Measurements from ENCODE around the gene COL23A1. TPM values are rescaled to one million over a fixed set of nuclear protein-coding genes. Genes with fewer than 3 reads are reported as not detected.

The COL23A1 gene
- total RNA-seq, 1 donor from 2014 or later = 0.32 TPM

DNA sequence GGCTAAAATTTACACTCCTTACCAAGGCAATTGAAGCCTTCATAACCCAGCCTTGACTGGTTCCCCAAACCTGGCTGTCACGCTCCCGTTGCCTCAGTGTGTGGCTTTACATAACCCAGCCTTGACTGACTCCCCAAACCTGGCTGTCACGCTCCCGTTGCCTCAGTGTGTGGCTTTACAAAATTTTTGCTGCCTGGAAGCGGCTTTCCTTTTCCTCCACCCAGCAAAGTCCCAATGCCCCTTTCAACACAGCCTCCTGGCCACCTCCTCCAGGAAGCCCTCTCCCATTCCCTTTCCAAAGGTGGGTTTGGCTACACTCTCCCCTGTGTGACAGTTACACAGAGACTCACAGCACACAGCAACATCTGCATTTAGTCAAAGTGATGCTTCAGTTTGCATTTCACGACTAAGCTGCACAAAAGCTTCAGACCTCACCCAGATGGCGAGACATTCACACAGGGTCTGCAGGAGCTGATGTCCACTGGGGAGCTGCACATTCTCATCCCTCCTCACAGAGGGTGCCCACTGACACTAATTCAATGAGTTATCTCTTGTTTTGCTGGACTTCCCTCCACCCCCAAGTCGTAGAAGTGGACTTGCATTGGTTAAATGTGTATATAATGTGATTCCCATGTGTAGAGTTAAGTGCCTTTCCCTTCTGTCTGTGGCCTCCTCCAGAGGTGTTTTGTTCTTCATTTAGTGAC, 201.0 kb downstream of the COL23A1 start:
- no peak for ATAC-seq

DNA sequence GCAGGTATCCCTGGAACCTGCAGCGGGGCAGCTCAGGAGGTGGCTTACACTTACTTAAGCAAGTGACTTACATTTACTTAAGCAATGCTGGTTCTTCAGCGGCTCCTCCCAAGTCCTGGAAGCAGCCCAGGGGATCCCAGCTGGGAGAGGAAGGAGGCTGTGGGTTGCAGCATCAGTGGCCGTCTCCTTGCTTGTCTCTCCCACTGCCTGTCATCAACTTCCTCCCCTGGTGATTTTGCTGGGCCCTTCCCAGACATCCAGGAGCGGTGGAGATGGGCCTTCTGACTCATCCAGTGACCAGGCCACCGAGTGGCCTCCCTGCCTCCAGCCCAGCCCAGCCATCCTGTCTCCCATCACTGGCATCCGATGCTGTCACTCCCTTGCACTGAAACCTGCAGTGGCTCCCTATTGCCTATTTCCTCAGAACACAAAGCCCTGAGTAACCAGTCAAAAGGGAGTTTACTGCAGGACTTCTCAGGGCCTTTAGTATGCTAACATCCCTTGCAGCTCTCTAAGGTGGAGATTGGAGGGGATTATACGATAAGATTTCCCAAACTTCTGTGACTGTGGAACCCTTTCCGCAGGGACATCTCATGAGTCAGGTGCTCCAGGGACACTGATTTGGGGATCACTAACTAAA, 201.7 kb downstream of the COL23A1 start:
- no peak for ATAC-seq

DNA sequence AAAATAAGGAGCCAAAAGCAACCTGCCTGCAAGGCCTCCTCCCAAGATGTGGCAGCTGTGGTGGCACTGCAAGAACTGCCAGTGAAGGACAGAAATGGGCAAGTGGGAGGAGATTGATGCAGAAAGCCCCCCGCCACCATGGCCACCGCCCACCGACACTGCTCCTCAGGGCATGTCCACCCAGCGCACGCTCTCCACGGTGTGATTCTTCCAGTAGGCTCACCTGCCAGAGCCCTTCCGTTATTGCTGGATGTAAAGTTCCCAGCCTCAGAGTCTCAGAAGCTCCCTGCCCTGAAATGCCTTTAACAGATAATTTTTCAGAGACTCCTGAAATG, 202.4 kb downstream of the COL23A1 start:
- no peak for ATAC-seq

DNA sequence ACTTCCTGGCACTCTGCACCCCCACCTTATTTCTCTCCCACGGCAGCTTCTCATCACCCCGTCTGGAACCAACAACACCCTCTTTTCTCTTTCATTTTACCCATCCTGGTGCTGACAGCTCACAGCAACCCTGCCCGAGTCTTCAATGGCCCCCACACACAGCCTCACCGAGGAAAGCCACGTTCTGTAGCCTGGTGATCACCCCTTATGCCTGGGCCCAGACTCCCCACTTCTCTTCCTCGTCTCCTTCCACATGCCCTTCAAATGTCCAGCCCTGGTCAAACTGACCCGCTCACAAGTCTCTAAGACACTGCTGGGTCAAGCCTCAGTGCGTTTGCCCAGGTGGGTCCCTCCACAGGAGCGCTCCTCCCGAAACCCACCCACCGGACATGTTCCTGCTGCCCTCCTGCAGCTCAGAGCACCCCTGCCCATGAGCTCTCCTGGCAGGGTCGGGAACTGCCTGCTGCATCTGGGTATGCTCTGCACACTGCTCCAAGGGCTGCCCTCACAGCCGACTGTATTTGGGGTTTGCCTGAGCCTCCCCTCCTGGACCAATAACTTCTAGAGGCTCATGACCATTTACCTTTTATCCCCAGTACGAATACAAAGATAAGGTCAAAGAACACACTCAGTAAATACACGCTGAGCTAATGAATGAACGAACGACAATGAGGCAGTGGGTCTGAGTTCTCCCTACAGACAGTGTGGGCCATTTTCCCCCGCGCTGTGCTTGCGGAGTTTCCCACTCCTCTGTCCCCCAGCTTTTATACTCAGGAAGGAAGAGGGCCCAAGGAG, 202.9 kb downstream of the COL23A1 start:
- no peak for ATAC-seq

DNA sequence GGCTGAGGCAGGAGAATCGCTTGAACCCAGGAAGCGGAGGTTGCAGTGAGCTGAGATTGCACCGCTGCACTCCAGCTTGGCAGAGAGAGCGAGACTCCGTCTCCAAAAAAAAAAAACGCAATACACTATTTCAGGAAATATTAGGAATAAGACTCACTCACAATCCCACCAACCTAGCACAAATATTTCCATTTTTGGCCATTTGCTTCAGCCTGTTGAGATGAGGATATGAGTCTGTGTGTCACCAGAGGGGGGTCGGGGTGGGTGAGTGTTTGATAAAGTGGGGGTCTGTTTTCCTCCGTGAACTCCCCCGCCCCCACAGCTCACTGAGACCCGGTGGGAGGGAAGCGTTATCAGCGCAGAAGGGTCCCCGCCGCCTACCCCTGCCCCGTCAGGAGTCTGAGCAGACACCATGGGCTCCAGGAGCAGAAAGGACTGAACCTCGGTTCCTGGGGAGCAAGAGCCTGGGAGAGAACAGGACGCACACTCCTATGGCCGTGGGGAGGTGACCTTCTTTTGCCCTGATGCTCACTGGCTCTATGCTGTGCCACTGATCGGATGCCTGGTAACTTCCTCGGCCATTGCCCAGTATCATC, 203.8 kb downstream of the COL23A1 start:
- ATAC-seq = no peak

DNA sequence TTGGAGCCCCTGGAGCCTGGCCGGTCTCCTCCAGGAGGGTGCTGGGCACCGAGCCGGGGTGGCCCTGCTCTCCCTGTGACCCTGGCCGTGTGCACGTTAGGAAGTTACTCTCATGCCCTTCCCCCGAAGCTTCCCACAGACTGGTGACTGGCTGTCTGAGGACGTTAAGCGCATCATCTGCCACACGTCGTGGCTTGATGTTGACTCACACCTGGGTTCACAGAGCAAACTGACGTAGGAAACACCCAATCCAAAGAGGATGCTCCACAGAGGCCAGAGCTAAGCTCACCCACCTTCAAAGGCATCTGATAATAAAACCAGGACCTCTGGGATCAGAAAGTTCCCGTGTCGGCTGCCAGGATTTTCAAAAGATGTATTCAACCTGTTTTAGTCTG, 204.7 kb downstream of the COL23A1 start:
- peak; percentile 11 for ATAC-seq

DNA sequence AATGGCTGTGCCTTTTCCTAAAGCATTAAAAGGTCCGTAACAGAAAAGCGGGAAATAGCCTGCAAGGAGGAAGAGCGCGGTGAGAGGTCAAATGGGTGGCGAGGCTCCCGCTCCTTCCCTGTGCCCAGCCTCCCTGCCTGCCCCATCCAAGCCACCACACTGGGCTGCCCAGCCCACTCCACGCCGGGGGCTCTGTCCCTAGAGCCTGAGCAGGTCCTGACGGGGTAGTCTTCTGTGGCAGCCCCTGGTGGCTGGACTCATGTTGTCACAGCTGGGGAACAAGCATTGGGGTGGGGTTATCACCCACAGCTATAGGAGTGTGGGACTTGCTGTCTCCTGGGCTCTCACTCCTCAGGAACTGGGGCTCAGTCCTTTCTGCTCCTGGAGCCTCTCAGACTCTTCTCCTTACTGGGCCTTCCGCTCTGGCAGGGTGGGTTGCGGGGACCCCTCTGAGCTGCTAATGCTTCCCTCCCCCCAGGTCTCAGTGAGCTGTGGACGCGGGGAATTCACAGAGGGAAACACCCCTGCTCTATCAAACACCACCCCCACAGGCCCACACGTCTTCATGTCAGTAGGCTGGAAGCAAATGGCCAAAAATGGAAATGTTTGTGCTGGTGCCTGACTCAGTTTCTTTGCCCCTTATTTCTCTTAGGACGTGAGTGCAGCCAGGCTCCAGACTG, 205.2 kb downstream of the COL23A1 start:
- no peak for ATAC-seq

DNA sequence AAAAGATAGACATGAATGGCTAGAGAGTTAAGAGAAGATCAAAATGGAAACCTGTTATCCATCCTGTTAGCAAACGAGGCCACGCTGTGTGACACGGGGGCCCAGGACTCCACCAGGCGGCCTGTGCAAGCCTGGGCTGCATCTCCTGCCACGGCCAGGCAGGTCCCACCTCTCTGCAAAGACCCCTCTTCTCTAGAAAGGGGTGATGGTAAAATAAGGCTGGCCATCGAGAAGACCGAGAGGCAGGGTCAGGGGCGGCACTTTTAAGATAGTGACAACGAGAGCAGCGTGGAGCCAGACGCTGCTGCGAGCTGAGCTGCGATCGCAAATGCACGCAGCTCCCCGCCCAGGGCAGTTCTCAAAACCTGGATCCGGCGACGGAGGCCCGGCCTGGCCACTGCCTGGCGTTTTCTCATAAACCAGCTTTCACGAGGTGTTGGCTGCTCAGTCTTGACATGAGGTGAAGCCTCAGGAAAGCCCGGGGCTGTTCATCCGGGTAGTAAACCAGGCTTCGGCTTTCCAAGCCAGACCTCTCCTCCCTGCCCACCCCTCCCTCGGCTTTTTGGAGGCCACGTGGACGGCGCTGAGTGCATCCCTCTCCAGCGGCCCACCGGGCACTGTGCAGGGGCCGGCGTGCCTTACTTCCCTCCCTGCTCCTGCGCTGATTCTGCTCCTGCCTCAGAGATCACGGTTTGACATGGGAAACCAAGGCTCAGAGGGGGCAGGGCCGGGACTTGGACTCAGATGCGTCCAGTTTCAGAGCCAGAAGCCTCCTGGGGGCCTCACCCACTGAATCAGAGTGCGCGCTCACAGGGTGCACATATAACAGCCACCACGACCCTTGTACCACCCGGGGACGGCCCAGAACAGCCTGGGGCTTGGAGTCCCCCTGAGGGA, 206.0 kb downstream of the COL23A1 start:
- ATAC-seq = no peak

DNA sequence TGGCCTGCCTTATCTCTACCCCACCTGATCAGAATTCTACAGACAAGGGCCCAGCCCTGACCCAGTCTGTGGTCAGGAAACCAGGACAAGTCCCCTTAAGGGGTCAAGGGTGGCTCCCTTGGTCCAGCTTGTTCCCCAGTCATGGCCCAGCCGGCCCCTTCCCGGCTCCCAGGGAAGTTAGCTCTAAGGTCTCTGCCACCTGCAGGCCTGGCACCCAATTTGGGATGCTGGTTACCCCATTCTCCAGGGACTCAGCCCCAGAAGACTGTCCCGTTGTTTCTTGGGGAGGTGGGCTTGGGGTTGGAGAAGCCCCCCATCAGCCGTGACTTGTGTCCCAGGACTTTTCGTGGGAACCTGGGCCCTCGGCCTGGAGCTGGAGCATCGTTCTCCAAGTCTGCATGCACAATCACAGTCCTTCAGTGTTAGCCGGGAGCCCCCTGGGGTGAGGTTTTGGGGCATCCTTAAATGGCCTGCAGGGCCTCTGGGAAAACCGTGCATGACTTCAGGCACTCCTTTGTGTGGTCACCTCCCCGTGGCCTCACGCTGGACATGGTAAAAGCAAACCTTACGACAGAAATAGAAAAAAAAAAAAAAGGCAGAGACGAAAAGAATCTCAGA, 206.8 kb downstream of the COL23A1 start:
- no peak for ATAC-seq

DNA sequence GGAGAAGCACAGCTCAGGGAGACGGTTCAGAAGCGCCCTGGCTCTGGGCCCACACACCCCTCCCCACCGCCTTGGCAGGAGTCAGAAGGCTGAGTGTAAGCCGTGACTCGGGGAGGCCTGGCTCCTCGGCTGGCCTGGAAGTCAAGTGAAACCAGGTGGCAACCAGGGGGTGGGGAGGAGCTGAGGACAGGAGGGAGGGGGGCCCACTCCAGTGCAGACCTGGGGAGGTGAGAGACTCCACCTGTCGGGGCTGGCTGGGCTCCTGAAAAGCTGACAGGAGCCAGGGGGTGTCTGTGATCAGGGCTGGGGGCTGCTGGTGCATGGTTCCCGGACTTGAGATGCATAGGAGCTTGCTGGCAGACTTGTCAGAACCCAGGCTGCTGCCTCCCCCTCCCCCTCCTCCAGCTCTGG, 207.4 kb downstream of the COL23A1 start:
- ATAC-seq = no peak

DNA sequence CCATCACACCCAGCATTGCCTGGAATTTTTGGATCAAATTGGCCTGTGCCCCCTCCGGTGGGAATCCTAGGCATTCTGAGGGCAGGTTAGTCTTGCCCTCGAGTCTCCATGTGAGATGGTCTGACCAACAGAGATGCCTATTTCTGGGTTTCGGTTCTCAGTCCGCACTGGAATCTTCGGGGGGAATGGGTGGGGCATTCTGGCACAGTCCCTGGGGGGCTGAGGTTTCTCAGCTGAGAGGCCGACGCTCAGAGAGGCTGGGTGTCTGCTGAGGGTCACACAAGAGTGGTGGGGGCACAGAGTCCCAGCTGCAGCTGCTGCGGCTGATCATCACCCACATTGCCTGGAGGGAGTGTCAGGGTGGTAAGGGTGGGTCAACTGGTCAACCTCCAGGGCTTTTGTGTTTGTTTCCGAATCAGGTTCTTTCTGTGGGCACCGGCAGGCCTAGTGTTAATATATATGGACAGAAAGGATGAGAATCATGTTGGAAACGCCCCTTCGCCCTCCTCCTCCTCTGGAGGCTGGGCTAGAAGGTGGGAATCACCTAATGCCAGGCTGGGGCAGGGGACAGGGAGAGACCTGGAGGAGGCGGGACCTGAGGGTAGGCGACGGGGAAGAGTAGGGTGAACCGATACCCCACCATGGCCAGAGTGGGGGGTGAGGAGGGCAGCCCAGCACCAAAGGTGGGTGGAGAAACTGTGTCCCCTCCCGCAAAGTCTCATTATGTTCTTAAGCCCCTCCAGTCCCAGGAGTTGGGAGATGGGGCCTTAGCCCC, 208.1 kb downstream of the COL23A1 start:
- ATAC-seq = no peak

DNA sequence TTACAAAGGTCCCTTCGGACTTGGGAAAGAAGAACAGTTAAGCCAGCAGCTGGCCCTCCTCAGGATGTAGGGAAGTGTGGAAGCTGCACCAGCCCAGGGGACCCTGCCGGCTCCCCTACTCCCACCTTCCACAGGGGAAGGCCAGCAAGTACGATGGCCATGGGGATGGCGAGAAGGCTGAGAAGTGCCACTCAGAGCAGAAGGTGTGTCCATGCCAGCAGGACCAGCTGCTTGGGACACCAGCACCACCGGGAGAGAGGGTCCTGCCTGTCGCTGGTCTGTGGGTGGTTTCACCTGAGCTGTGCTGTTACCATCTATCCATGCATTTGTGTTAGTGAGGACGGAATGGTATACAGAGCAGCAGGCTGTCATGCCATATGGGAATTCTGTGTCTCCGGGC, 209.0 kb downstream of the COL23A1 start:
- ATAC-seq = no peak

DNA sequence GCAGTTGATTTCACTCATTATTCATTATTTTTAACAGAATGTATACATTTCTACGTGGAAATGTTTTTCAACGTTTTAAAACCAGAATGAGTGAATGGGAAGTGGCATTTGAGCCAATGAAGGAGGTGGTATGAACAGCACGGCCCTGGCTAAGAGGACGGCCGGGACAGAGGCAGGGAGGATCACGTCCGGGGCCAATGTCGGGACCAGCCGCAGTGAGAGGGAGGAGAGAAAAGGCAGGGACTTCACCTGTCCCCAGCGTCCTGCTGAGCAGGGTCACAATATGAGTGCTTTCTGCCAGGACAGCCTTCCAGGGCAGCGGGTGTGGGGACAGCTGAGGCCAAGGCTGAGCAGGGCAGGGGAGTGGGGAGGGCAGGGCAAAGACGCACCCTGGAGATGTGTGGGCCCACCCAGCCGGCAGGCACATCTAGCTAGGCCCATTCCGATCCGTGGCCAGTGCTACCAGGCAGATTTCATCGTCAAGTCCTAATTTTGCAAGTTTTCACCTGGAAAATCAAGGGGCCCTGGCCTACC, 209.6 kb downstream of the COL23A1 start:
- ATAC-seq = no peak

DNA sequence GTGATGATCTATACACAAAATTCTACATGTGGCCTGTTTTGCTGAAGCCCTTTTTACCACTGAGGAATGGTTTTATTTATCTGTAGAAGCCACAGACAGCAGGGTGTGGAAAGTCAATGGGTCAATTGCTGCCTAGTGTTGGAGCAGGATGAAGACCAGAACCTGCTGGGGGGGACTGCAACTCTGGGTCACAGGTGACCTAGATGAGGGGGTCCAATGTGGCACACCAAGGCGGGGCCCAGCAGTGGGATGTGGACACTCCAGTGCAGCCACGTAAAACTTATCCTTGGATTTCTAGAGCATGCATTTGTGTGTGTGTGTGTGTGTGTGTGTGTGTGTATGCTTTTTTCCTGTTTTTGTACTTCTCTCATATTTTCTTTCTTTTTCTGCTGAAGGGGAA, 210.1 kb downstream of the COL23A1 start:
- ATAC-seq = no peak

DNA sequence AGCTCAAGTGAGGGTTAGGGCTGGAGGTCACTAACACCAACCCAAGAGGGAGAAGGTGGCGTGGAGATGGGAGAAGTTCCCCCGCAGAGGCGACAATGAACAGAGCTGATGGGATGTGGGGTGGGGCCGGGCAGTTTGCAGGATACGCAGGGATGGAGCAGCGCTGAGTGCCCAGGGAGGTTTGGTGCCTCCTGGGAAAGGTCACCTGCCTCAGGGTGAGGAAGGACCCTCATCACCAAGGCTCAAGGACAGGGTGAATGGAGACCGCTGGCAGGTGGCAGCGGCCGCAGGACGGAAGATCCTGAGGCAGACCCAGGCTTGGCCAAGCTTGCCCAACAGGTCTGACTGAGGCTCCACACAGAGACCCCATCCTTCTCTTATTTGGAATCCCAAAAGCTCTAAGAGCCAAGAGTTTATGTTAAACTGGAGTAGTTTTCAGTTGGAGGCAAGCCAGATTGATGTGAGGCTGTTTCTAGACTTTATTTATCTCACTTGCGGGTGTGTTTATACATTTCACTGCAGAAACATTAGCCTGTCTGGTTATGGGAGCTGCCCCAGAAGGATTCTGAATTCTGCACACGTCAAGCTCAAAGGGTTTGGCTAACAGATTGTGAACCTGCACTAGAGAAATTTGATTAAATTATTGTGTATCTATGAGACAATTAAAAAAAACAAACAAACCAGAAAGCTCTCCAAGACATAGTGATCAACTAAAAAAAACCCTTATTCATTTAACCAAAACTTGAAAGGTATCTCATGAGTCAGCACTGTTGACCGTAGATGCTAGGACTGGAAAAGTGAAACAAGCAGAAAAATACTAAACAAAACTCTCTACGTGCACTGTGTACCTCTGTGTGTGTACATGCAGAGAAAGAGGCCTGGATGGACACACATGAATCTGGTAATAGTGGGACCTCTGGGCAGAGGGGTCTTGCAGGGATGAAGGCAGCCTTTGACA, 211.4 kb downstream of the COL23A1 start:
- no peak for ATAC-seq

DNA sequence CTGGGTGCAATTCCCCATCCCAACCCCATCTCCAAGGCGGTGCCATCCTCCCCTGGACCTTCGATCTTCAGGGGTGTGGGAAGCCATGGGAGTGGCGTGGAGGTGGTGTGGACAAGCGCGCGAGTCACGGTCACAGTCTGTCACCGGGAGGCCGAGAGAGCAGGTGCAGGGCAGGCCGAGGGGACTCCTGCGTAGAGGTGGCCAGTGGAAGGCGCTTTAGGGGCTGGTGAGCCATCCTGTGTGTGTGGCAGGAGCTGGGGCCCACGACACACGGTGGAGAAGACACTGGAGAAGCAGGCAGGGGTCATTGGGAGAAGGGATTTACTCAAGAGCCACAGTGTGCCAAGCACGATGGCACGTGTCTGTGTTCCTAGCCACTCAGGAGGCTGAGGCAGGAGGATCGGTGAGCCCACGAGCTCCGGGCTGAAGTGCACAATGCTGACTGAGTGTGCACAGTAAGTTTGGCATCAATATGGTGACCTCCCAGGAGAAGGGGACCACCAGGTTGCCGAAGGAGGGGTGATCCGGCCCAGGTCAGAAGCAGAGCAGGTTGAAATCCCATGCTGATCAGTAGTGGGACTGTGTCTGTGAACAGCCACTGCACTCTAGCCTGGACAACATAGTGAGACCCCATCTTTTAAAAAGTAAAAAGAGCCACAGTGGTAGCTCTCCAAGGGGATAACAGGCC, 212.5 kb downstream of the COL23A1 start:
- no peak for ATAC-seq

DNA sequence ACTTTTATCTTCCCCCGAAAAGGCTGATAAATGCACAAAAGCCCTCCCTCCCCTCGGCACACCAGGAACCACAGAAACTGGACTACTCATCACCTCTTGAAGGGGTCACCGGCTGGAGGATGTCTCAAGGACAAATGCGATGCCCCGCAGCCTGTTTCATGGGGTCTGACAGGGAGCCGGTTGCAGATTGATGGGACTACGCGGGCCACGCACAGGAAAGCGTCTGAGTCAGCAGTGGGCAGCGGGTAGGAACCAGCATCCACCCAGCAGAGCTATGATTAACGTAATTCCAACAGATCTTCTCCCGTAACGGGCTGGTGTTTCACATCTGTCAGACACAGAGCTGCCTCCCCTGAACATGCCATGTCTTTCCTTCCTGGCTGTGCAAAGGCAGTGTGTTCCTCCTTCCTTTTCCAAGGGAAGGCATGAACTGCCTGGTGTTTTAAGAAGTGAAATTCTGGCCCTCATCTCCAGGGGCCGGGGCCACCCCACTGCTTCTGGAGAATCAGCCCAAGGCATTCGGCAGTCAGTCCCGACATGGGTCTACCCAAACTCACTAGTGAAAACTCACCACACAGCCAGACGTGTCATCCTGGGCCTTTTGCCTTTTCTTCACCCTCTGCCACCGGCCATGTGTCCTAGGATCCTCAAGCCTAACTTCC, 213.1 kb downstream of the COL23A1 start:
- no peak for ATAC-seq

DNA sequence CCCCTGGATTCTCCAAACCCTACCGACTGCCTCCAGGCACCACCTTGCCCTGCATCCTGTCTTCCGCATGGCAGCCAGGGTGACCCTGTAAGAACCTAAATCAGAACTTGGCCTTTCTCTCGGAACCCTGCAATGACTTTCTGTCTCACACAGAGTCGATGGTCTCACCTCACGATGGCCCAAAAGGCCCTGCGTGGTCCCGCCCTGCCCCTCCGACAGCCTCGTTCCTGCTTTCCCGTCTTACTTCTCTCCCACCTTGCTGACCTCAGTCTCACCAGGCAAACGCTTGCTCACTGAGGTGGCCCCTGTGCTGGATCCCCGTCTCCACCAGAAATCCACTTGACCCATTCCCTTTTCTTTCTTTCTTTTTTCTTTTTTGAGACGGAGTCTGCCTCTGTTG, 214.8 kb downstream of the COL23A1 start:
- no peak for ATAC-seq
